ENCODE results near the gene SH2D6. TPM values are rescaled to one million over a fixed set of nuclear protein-coding genes. Genes with fewer than 3 reads are reported as not detected.
"Not testable (repeated sequence)": the region's sequence is repeated elsewhere in the genome, so short reads cannot be mapped to it uniquely, and the experiment has no call there.

Gene SH2D6
- polyA plus RNA-seq, 4 donors, result 0.56 to 1.4 (median 0.95) TPM

GRCh38 chr2:85397925-85398331, 20.6 kb upstream of the SH2D6 start:
- no peak for DNase-seq (ENCODE audit: low read depth in 4 of 4, low spot score in 2 of 4)

DNA sequence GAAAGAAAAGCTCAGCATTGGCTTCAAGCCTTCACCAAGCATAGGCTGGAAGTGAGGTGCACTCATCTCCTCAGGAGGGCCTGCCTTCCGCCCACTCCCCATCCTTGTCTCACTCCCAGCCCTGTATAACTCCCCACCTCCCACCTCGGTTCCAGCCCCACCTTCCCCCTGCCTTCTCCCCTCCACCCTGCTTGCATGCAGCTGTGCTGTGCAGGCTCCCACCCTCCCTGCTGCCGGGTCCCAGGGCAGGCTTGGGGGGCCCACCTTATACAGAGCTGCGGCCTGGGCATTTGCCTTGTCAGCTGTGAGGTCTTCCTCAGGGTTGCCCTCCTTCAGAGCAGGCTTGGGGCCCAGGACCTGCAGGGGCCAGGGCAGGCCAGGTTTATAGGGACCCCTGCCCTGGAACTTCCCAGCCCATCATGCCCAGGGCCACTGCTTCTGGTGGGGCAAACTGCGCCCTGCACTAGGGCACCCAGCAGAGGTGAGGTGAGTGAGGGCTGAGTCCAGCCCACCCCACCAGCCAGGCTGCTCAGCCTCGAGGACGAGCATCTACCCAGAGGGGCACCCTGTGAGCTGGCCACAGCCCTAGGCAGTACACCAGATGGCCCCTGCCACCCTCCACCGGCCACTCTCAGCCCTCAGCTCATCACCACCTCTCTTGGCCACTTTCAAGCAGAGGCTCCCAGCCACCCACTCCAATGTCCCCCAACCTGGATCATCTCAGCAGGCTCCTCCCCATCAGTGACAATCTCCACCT, 19.9 kb upstream of the SH2D6 start:
- DNase-seq (ENCODE audit: low read depth in 4 of 4, low spot score in 2 of 4), result no peak

DNA sequence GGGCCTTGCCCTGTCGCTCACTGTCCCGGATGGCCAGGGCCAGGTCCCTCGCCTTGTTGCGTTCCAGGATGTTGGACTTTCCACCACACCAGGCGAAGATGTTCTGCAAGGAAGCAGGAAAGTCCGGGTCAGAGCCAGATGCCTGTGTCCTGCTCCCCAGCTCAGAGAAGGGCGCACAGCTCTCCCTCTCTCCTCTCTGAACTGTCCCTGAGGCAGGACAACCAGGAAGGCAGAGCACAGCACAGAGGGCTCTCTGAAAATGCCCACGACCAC, 19.4 kb upstream of the SH2D6 start:
- DNase-seq (ENCODE audit: low read depth in 4 of 4, low spot score in 2 of 4), result no peak

- DNase-seq (ENCODE audit: low read depth in 4 of 4, low spot score in 2 of 4), result no peak
Measured at GRCh38 chr2:85400023-85400422, 18.5 kb upstream of the SH2D6 start.

DNA sequence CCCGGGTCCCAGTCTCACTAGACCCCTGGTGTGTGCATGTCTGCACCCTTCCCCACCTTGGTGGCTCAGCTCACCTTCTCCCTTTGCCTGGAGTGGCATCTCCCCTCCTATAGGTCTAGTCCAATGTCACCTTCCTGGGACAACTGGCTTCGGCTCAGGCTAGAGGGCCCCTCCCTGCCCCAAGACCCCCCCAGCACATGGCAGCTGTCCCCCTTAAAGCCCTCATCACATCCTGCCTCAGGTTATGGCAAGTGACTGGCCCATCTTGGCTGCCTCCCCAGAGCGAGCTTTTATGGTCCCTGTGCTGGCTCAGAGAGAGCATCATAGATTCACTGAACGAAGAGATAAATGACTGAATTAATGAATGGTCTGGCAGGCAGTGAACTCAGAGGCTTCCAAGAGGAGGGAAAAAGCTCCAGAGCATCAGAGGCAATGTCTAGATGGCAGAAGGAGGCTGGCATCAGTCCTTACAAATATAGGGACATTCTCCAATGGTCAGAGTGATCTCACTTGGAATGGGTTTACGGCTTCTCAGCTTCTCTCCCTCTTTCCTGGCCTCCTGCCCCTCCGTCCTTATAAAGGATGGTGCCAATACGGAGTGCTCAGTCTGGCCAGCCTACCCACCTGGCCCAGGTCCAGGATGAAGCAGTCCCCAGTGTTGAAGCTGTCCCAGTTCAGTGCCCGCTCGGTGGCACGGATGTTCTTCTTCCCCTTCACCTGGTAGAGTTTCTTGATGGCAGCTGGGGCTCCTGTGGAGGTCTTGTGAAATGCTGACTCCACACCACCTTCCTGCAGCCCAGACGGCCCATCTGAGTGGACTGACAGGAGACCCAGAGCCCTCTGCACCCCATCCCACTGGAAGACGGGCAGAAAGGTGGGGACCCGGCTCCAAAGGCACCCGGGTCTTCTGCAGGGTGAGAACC, 17.7 kb upstream of the SH2D6 start:
- DNase-seq (ENCODE audit: low read depth in 4 of 4, low spot score in 2 of 4), result no peak

GRCh38 chr2:85401464-85401805, 17.1 kb upstream of the SH2D6 start:
- DNase-seq (ENCODE audit: low read depth in 4 of 4, low spot score in 2 of 4), result no peak

- DNase-seq (ENCODE audit: low read depth in 4 of 4, low spot score in 2 of 4), result no peak
Measured at GRCh38 chr2:85401844-85402243, 16.7 kb upstream of the SH2D6 start.

GRCh38 chr2:85405201-85406059, 13.1 kb upstream of the SH2D6 start:
- no peak for DNase-seq (ENCODE audit: low read depth in 4 of 4, low spot score in 2 of 4)

DNA sequence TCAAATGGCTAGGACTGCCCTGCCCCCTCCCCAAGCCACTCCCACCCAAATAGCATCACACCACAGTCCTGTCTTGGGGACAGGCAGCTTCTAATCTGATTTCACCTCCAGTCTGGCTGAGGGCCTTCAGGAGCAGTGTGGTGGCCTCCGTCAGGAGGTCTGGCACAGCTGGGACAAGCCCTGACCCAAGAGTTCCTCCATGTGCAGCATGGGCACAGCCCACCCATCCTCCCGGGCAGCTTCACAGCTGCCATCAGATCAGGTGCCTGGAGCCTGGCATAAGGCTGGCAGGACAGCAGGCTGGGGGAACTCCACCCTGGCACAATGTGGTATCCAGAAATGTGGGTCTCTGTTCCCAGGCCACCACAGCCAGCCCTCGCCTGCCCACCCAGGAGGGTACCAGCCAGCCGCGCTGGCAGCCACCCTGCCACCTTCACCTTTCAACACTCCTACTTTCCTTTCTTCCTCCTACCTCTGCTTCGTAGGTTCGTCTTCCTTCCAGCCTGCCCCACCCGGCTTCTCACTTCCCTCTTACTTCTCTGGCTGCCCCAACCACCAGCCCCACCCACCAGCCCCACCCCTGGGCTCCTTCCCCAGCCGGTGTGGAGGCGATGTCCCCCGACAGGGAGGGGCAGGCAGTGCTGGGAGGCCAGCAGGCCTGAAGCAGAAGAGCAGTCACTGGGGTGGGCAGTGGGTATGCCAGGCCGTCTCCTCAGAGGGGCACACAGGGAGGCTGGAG, 8.5 kb upstream of the SH2D6 start, which contains the start of gene CAPG:
Gene CAPG, minus strand, starts transcription at position 522 of the 739 bp plus-strand sequence. CDS start 8,221 bp downstream, outside the sequence.
- DNase-seq (ENCODE audit: low read depth in 4 of 4, low spot score in 2 of 4), result no peak

GRCh38 chr2:85410584-85411404, 7.7 kb upstream of the SH2D6 start:
- no peak for DNase-seq (ENCODE audit: low read depth in 4 of 4, low spot score in 2 of 4)

DNA sequence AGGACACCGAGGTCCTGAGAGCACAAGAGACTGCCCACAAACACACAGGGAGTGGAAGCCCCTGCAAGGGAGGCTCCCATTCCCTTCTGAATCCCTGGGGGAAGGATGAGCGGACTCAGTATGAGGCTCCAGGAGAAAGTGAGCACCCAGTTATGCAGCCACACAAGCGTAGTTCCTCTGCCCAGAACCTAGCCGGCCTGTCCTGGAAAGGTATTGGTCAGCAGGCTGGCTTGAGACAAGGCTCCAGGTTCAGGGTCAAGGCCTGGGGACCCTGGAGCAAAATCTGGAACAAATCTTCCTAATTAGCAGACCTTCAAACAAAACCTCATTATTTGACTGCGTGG, 7.1 kb upstream of the SH2D6 start:
- no peak for DNase-seq (ENCODE audit: low read depth in 4 of 4, low spot score in 2 of 4)

DNA sequence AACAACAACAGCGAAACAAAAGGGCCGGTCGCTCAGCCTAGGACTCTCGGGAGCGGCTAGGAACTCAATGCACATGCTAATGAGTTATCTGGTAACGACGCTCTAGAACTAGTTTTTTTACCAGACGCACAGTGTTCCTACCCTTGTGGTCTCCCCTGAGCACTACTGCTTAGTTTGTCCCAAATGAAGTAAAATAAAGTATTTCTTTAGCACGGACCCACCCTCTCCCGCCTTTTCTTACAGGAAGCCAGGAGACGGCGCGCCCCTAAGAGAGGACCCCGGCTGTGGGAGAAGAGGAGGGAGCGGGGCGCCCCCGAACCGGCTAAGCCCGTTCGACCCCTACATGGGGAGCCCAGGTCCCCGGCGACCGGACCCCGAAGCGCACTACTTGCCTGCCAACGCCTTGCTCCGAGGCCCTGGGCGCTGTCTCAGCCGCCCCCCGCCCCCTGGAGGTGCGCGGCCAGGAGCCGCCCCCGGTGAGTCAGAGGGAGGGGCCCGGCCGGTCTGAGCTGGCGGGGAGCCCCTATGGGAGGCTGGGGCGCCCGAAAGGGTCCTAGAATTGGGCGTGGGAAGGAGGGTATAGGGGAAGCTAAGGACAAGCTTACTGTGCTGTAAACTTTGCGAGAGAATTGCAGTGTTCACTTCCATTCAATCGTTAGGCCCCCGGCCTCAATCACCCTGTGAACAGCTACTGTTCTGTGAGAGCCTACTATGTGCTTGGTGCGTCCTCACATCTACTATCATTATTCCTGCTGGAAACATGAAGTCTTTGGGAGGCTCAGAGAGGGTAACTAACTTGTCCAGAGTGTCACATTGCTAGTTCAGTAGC, 4.7 kb upstream of the SH2D6 start:
- no peak for DNase-seq (ENCODE audit: low read depth in 4 of 4, low spot score in 2 of 4)

DNA sequence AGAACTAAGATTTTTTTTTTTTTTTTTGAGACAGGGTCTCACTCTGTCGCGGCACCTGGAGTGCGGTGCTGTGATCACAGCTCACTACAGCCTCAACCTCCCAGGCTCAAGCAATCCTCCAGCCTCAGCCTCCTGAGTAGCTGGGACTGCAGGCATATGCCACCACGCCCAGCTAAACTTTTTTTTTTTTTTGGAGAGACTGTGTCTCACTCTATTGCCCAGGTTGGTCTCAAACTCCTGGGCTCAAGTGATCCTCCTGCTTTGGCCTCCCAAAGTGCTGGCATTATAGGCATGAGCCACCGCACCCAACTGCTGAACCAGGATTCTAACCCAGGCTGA, 4.1 kb upstream of the SH2D6 start:
- DNase-seq (ENCODE audit: low read depth in 4 of 4, low spot score in 2 of 4), result not testable (repeated sequence)

DNA sequence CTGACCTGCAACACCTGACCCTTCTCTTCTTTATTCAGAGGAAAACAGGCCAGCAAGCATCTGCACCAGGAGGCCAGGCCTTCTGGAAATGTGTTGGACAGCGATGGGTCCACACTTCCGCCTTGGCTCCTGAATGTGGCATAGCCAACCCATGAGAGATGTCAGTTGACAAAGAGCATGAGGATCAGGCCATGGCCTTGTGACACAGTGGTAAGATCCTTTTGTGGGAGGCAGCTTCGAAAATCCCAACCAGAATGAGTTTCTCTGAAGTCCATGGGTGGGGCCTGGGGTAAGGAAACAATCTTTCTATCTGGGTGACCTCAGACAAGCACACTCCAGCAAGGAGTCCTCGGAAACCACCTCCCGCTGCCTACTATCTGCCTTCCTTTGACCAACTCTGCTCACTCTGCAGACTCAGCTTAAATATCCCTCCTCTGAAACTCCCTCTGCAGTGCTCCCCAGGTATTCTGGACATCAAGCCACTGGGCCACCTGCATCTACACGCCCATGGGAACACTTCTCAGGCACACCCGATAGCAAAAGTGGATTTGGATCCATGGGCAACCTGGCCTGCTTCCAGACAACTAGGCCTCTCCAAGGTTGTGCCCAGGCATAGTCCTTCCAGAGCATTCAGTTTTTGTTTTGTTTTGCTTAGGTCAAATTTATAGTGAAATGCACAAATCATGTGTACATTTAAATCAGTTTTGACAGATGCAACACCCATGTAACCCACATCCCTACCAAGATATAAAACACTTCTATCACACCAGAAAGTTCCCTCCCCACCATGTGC, 3.6 kb upstream of the SH2D6 start:
- DNase-seq (ENCODE audit: low read depth in 4 of 4, low spot score in 2 of 4), result no peak

- DNase-seq (ENCODE audit: low read depth in 4 of 4, low spot score in 2 of 4), result no peak
Measured at GRCh38 chr2:85415980-85416650, 2.4 kb upstream of the SH2D6 start.

DNA sequence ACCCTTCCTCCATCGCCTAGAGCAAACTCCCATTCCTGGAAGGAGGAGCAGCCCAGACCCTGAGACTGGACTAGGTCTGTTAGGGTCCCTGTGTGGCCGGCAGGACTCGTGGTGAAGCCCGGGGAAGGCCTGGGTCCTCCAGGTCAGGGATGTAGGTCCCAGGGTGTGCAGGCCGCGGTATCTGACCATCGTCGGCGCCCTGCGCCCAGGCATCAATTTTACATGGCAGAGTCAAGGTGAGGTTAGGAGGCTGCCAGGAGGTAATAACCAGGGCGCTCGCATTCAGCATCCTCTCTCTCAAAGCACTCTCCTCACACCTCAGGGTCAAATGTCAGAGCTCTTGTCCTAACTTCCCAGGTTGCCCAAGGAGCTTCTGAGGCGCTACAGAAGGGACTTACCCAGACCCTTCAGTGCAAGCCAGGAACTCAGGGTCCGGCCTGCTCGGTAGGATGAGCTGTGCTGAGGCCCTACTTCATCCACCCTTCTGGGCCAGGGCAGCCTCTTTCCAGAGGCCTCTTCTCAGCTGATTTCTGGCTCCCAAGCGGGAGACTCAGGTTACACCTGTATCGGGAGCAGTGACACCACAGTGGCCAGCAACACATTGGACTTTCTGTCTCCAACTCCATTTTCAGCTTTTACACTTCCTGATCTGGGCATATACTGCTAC, 628 bp downstream of the SH2D6 start:
- no peak for DNase-seq (ENCODE audit: low read depth in 4 of 4, low spot score in 2 of 4)
